K562 (cell line): ENCODE measurements around the gene ZNF213. TPM values are rescaled to one million over a fixed set of nuclear protein-coding genes. Genes with fewer than 3 reads are reported as not detected.

ENCODE experiments used
- AFF1 ChIP-seq, 2 experiments: fragments of 450-650 bp; IDR thresholded peaks; 2 replicates each; pipeline ENCODE4 v1.6.1; 2018; ENCODE audit warnings: mild to moderate bottlenecking in 2 of 2, low read depth in 1 of 2; ENCODE audit not compliant: partially characterized antibody in 2 of 2
- CBX1 ChIP-seq: sonication (generic); IDR thresholded peaks from 2 replicates; pipeline ENCODE4 v1.6.1; 2016; ENCODE audit warnings: antibody characterized with exemption, low read depth, mild to moderate bottlenecking
- CCNT2 ChIP-seq: IDR thresholded peaks from 2 replicates; pipeline ENCODE4 v1.6.1; 2011; ENCODE audit warnings: borderline replicate concordance, low read depth, mild to moderate bottlenecking, moderate library complexity, mixed read lengths, low read length; ENCODE audit not compliant: insufficient read length; ENCODE audit errors: extremely low read depth
- CHD1 ChIP-seq: fragments of 200-600 bp; sonication (generic); IDR thresholded peaks from one replicate; pipeline ENCODE4 v1.6.1; 2012; ENCODE audit warnings: mild to moderate bottlenecking, moderate library complexity, low read length, inconsistent platforms
- ERF ChIP-seq: fragments of 450-650 bp; formaldehyde crosslinking; IDR thresholded peaks from 2 replicates; pipeline ENCODE4 v1.4.0; 2020; ENCODE audit warnings: mild to moderate bottlenecking, mixed read lengths
- ETV1 ChIP-seq: fragments of 450-650 bp; conservative IDR thresholded peaks from 2 replicates; pipeline ENCODE4 v1.6.1; 2016; ENCODE audit warnings: missing genetic modification characterization, control low read depth, low read depth, missing compliant biosample characterization
- GATAD2B ChIP-seq: fragments of 450-650 bp; IDR thresholded peaks from 2 replicates; pipeline ENCODE4 v1.6.1; 2017; ENCODE audit warnings: mild to moderate bottlenecking, borderline replicate concordance
- HDAC1 ChIP-seq, 2 experiments: fragments of 450-650 bp; IDR thresholded peaks; 2 replicates each; pipeline ENCODE4 v1.6.1; 2016 to 2017; ENCODE audit warnings: inconsistent platforms in 1 of 2, mild to moderate bottlenecking in 1 of 2, moderate library complexity in 1 of 2
- ID3 ChIP-seq, 2 experiments: fragments of 250-450 bp in 1 of 2; fragments of 450-650 bp in 1 of 2; sonication (Bioruptor Pico) in 1 of 2; IDR thresholded peaks; 2 replicates each; pipeline versions ENCODE4 v1.6.1 to v1.8.0; 2016 to 2021; ENCODE audit warnings: mild to moderate bottlenecking in 2 of 2, moderate library complexity in 2 of 2, missing compliant biosample characterization in 1 of 2, missing genetic modification characterization in 1 of 2
- L3MBTL2 ChIP-seq: fragments of 450-650 bp; IDR thresholded peaks from 2 replicates; pipeline ENCODE4 v1.6.1; 2016; ENCODE audit warnings: mild to moderate bottlenecking, moderate library complexity
- MAZ ChIP-seq, 2 experiments: fragments of 450-650 bp in 1 of 2; sonication (generic) in 1 of 2; formaldehyde crosslinking; IDR thresholded peaks in 1 of 2; conservative IDR thresholded peaks in 1 of 2; 2 replicates each; pipeline versions ENCODE4 v1.4.0 to v1.5.0; 2020; ENCODE audit warnings: mild to moderate bottlenecking in 1 of 2, missing genetic modification reagents in 1 of 2
- MTA3 ChIP-seq: fragments of 450-650 bp; formaldehyde crosslinking; IDR thresholded peaks from 2 replicates; pipeline ENCODE4 v1.6.1; 2017; ENCODE audit warnings: mild to moderate bottlenecking, borderline replicate concordance
- POLR2A ChIP-seq: fragments of 450-650 bp; conservative IDR thresholded peaks from 2 replicates; pipeline ENCODE4 v1.6.1; 2016
- PPARD ChIP-seq: fragments of 250-450 bp; sonication (Bioruptor Pico); IDR thresholded peaks from 2 replicates; pipeline ENCODE4 v1.8.0; 2022; ENCODE audit warnings: inconsistent platforms, mild to moderate bottlenecking, moderate library complexity
- RBM15 ChIP-seq: fragments of 200-400 bp; formaldehyde crosslinking; IDR thresholded peaks from 2 replicates; pipeline ENCODE4 v1.6.1; 2018; ENCODE audit warnings: mild to moderate bottlenecking, low read length, moderate library complexity; ENCODE audit not compliant: insufficient read depth
- SAP30 ChIP-seq: fragments of 200-600 bp; sonication (generic); IDR thresholded peaks from 2 replicates; pipeline ENCODE4 v1.6.1; 2012; ENCODE audit warnings: borderline replicate concordance, low read depth, mild to moderate bottlenecking, moderate library complexity, low read length, control low read depth, inconsistent platforms; ENCODE audit not compliant: insufficient read depth, poor library complexity, severe bottlenecking
- SIN3B ChIP-seq: fragments of 450-650 bp; IDR thresholded peaks from 2 replicates; pipeline ENCODE4 v1.6.1; 2017; ENCODE audit warnings: low read depth, mild to moderate bottlenecking, moderate library complexity
- TRIM24 ChIP-seq, 2 experiments: fragments of 450-650 bp; IDR thresholded peaks; 2 replicates each; pipeline ENCODE4 v1.6.1; 2016
- UBTF ChIP-seq, 2 experiments: IDR thresholded peaks; 2 replicates each; pipeline ENCODE4 v1.6.1; 2012; ENCODE audit warnings: improper control_type of control experiment in 2 of 2, low read depth in 2 of 2, low read length in 2 of 2, borderline replicate concordance in 1 of 2
- polyA plus RNA-seq, 8 experiments: library from polyadenylated mRNA; depleted of rRNA in 4 of 8; stranded (reverse) in 5 of 8; unstranded in 3 of 8; fragments of >200 nt; fragmentation: Nextera tagmentation in 2 of 8; fragmentation: Illumina TruSeq in 1 of 8; extraction: Ambion mirVana in 2 of 8; extraction: Trizol in 1 of 8; gene quantifications; 2 replicates each; pipeline versions ENCODE4 v1.2.1 to v1.2.3, GENCODE V29; 2011 to 2014; ENCODE audit warnings: inconsistent platforms in 1 of 8, missing spikeins in 1 of 8
- total RNA-seq, 7 experiments: library from RNA; depleted of rRNA in 6 of 7; stranded (reverse); fragments of >200 nt in 6 of 7; fragmentation: Illumina TruSeq in 2 of 7; extraction: Trizol in 2 of 7; gene quantifications; 2 replicates each; pipeline versions ENCODE4 v1.2.1 to v1.2.3, GENCODE V29; 2011 to 2021; ENCODE audit warnings: low replicate concordance in 1 of 7

ZNF213 gene
- total and polyA plus RNA-seq, 9 of the 15 experiments (the other 6 are each of a cell fraction or from before 2014, with no cell fraction given): 0.49 to 10.0 (median 1.8) TPM

- TF ChIP-seq HDAC1 (IDR thresholded peaks at IDR 0.05) (peak in 1 of 2 experiments; percentile 67; a peak in 2 of 4 replicates), L3MBTL2 (peak; percentile 37; the same call in 1 of the 2 replicates), UBTF (IDR thresholded peaks at IDR 0.05; ENCODE audit: borderline replicate concordance in 1 of 2, low read depth in 2 of 2, low read length in 2 of 2) (peak; percentile 73 to 94), MTA3 (peak; percentile 24; the same call in 1 of the 2 replicates), PPARD (no peak), CBX1 (0 out of 2 replicates have a peak, but pooled peaks have one; percentile 40), TRIM24 (IDR thresholded peaks at IDR 0.05) (0 out of 4 replicates have a peak, but pooled peaks of 1 of the 2 experiments have one; percentile 9), POLR2A (0 out of 2 replicates have a peak, but pooled peaks have one; percentile 47), SIN3B (0 out of 2 replicates have a peak, but pooled peaks have one; percentile 17), CCNT2 (peak; percentile 62), MAZ (CRISPR knock-in tag; conservative IDR thresholded peaks at IDR 0.05 in 1 of 2, IDR thresholded peaks at IDR 0.05 in 1 of 2) (peak; percentile 38 to 61; a peak in 3 of 4 replicates), RBM15 (no peak), AFF1 (IDR thresholded peaks at IDR 0.05; ENCODE audit: low read depth in 1 of 2, partially characterized antibody in 2 of 2) (peak in 1 of 2 experiments; percentile 26), ETV1 (tag) (no peak), ID3 (CRISPR knock-in tag; IDR thresholded peaks at IDR 0.05) (no peak), ID3 (tag; IDR thresholded peaks at IDR 0.05) (peak; percentile 58; the same call in 1 of the 2 replicates), ERF (CRISPR knock-in tag) (peak; percentile 50; the same call in 1 of the 2 replicates), GATAD2B (peak; percentile 27; the same call in 1 of the 2 replicates), CHD1 (peak; percentile 74), SAP30 (peak; percentile 46)
Measured at GRCh38 chr16:3135126-3135715, 392 bp downstream of the ZNF213 start (continued).
